ENCODE measurements around the gene PAM. TPM values are rescaled to one million over a fixed set of nuclear protein-coding genes. Genes with fewer than 3 reads are reported as not detected.

The PAM gene
- total and polyA plus RNA-seq, 2 of the 13 experiments (the other 11 are each of a cell fraction or from before 2014, with no cell fraction given) = 20.2 to 79.1 TPM

- TF ChIP-seq ZBTB40 (IDR thresholded peaks at IDR 0.05) (no peak), ZBTB40 (CRISPR knock-in tag; IDR thresholded peaks at IDR 0.05) (no peak), SPEN (CRISPR knock-in tag; IDR thresholded peaks at IDR 0.05; ENCODE audit: low read depth) (no peak), TCF7L2 (IDR thresholded peaks at IDR 0.05; ENCODE audit: low read depth, low read length) (no peak), ZFP82 (CRISPR knock-in tag; IDR thresholded peaks at IDR 0.05; ENCODE audit: borderline replicate concordance) (no peak)
Observed at GRCh38 chr5:102807878-102808502, 52.9 kb downstream of the PAM start (continued).
